ENCODE data around the gene NEURL1.

The NEURL1 gene

DNA sequence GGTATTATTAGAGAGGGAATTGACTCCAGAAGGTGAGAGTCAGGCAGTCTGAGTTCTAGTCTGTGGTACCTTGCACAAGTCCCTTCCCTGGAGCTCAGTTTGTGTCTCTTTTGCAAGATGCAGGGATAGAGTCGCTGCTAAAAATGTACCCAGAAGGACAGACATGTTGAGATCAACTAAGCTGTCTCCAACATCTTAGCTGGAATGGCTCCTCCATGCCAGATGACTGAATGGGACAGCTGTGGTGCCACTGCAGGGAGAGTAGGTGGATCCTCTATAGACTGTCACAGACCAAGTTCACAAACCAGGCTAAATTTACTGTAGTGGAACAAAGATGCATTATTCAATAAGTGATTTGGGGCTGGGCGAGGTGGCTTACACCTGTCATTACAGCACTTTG is 120.1 kb downstream of the NEURL1 start:
- no peak for TF ChIP-seq CTCF (IDR thresholded peaks at IDR 0.05; ENCODE audit: borderline replicate concordance, insufficient read depth, low read depth, low read length)
- H3K4me3 ChIP-seq (ENCODE audit: low read depth, low read length): no peak overlapping the region

GRCh38 chr10:103614306-103615158 is 121.0 kb downstream of the NEURL1 start:
- no peak for TF ChIP-seq CTCF (IDR thresholded peaks at IDR 0.05; ENCODE audit: borderline replicate concordance, insufficient read depth, low read depth, low read length)
- H3K4me3 ChIP-seq (ENCODE audit: low read depth, low read length): no peak overlapping the region

DNA sequence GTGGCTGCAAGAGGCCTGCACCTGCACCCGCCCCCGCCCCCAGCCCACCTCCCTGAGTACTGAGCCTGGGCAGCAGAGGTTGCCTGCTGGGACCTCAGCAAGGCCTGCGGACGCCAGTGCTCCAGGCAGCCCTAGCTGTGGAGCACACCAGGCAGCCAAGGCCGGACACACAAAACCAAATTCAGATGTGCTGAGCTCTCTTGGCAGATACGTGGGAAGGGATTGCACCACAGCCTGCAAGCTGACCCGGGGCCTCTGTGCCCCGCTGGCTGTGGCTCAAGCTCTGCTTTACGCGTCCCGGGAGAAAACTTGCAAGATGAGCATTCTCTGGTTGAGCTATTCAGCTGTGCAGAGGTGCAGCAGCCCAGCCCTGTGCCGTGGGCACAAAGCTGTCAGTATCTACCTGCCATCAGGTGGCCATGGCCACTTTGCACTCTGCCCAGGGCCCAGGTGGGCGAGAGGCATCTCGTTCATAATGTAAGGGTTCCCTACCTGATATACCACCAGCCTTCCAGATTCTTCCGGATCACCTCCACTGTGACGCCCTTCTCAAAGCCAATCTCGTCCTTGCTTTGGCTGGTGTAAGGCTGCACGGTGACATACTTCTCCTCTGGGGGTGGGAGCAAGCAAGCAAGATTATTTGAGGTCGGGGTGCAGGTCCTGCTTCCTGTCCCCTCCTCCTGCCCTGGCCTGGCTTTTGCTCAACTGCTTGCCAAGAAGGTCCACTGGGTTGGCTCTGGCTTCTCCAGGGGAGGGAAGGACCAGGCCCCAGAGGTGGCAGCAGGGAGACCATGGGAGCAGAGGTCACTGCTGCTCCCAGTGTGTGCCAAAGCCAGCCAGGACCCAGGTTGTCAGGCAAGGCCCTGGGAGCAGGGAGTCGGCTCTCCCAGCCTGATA is 123.4 kb downstream of the NEURL1 start:
- no peak overlapping the region for H3K4me3 ChIP-seq (ENCODE audit: low read depth, low read length)
- no peak for TF ChIP-seq CTCF (IDR thresholded peaks at IDR 0.05; ENCODE audit: borderline replicate concordance, insufficient read depth, low read depth, low read length)

GRCh38 chr10:103617602-103618385 is 124.3 kb downstream of the NEURL1 start:
- H3K4me3 ChIP-seq (ENCODE audit: low read depth, low read length): no peak overlapping the region
- TF ChIP-seq CTCF (IDR thresholded peaks at IDR 0.05; ENCODE audit: borderline replicate concordance, insufficient read depth, low read depth, low read length): no peak

GRCh38 chr10:103618575-103619423 is 125.3 kb downstream of the NEURL1 start:
- no peak overlapping the region for H3K4me3 ChIP-seq (ENCODE audit: low read depth, low read length)
- no peak for TF ChIP-seq CTCF (IDR thresholded peaks at IDR 0.05; ENCODE audit: borderline replicate concordance, insufficient read depth, low read depth, low read length)
